Measurements from ENCODE around the gene DLGAP4.

DNA sequence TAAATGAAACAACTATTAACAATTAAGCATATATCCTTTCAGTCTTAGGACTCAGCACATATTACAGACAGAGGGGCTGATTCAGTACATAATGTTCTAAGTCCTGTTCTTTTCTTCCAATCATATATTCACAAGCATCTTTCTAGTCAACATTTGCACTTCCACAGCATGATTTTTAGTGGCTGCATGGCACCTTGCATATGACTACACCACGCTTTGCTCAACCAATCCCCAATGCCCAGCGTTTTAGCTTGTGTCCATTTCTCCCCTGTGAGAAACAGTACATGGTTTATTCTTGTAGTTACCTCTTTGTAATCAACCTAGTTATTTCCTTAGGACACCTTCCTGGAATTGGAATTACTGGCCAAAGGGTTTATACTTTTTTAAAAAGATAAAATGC is 36.6 kb upstream of the DLGAP4 start:
- TF ChIP-seq, protein P1, sequence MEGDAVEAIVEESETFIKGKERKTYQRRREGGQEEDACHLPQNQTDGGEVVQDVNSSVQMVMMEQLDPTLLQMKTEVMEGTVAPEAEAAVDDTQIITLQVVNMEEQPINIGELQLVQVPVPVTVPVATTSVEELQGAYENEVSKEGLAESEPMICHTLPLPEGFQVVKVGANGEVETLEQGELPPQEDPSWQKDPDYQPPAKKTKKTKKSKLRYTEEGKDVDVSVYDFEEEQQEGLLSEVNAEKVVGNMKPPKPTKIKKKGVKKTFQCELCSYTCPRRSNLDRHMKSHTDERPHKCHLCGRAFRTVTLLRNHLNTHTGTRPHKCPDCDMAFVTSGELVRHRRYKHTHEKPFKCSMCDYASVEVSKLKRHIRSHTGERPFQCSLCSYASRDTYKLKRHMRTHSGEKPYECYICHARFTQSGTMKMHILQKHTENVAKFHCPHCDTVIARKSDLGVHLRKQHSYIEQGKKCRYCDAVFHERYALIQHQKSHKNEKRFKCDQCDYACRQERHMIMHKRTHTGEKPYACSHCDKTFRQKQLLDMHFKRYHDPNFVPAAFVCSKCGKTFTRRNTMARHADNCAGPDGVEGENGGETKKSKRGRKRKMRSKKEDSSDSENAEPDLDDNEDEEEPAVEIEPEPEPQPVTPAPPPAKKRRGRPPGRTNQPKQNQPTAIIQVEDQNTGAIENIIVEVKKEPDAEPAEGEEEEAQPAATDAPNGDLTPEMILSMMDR (IDR thresholded peaks at IDR 0.05; ENCODE audit: control extremely low read depth in 1 of 3, insufficient read depth in 1 of 3, low read depth in 1 of 3, low read length in 3 of 3), result no peak
- no peak for TF ChIP-seq ZNF274 (IDR thresholded peaks at IDR 0.05; ENCODE audit: borderline replicate concordance, extremely low read depth, low read length)

Measured in H1 (cell line).